Muscle of arm (tissue), 12 donors: ENCODE results near the gene HS6ST1. TPM values are rescaled to one million over a fixed set of nuclear protein-coding genes. Genes with fewer than 3 reads are reported as not detected.

ENCODE experiments used
- DNase-seq: peaks from one replicate; pipeline ENCODE4 v3.0.0-alpha.2; 2013
- polyA plus RNA-seq, 12 donors: library from polyadenylated mRNA; unstranded; fragments of 120-200 nt; gene quantifications; one replicate each; pipeline ENCODE4 v1.2.1, GENCODE V29; 2013; ENCODE audit not compliant: insufficient read length in 12 of 12

The HS6ST1 gene
- polyA plus RNA-seq, 12 donors = 19.2 to 51.3 (median 25.5) TPM; not detected in 1

DNA sequence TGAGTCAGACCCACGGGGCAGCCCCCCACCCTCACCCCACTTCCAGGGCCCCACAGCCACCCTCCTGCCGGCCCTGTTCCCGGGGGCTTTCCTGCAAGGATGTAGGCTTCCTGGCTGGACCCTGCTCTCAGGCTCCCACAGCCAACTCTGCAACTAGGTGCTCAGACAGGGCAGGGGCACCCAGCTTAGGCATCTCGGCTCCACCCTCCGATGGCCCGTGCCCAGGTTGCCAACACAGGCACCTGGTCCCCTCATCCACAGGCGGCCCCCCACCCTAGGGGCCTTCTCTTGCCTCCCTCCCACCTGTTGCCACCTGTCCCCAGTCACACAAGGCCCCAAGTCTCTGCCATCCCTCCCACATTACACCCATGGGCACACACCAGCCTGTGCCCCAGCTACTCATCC, 34.6 kb downstream of the HS6ST1 start:
- no peak for DNase-seq

DNA sequence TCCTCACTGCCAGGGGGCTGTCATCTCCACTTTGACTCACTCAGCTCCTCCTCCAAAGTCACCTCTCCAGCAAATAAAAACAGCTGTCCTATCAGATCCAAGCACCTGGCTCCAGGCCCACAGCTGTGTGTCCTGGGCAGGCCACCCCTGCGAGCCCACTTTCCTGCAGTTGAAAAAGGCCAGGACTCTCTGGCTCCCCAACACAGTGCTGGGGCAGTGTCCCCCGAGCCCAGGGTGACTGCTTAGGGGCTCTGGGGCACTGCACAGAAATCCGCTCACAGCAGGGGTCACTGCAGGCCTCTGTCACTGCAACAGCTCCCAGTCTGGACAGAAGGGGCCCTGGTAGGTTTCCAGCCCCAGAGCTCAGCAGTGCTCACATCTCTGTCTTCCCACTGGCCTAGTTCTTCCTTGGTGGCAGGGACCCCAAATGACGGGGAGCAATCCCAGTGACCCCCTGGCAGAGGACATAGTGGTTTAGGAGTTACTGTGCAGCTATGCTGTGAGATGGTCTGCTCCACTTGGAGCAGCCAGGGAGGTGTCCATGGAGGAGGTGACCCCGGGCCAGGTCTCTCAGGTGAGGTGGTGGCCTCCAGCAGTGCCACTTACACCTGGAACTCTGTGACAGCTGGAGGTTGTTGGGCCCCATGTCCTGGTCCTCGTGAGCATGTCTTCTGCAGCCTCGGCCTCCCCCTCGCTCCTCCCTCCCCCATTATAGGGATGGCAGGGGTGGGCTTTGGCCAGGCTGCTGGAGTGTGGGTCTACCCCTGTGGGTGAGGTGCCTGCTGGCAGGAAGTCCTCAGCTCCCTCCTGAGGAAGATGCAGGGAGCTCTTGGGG, 35.5 kb downstream of the HS6ST1 start:
- no peak for DNase-seq

DNA sequence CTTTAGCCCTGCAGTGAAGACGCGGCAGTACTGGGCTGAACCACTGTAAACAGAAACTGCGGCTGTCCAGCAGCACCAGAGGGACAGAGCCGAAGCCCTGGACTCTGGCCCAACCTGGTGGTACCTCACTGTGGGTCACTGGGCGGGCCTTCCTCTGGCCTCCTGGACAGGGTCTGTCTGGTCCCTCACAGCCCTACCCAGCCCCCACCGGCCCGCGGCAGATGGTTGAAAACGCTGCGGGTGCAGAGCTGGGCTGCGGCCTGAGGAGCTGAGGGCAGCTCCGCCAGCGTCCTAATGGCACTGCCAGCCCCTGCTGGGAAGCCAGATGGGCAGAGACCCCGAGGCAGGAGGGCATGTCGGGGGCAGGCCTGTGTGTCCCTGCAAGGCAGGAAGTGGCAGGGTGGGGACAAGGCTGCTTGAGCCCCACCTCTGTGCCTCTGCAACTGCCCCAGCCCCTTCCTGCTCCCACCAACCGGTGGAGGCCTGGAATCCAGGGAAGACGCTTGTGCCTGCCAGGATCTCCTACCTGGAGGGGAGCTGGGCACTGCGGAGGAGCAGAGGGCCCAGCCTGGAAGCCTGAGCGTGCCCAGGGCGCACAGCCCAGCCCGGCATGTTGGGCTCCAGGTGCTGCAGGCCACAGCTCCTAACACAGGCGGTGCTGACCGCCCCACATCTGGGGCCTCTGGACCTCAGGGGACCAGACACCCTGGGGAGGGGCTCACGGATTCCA, 36.3 kb downstream of the HS6ST1 start:
- DNase-seq = no peak

DNA sequence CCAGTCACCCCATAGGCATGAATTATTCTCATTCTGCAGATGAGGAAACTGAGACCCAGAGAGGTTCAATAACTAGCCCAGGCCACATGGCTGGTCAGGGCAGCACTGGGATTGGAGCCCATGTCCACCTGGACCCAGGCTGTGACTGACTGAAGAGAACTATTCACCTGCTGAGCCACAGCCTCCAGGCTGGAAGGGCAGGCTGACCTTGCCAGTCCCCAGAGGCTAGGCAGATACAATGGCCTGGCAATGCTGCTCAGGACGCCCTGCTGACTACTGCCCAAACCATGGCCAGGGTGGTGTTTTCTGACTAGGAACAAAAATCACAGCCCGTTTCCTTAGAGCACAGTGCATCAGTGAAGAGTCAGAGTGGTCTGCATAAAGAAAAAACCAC, 36.8 kb downstream of the HS6ST1 start:
- DNase-seq = no peak

DNA sequence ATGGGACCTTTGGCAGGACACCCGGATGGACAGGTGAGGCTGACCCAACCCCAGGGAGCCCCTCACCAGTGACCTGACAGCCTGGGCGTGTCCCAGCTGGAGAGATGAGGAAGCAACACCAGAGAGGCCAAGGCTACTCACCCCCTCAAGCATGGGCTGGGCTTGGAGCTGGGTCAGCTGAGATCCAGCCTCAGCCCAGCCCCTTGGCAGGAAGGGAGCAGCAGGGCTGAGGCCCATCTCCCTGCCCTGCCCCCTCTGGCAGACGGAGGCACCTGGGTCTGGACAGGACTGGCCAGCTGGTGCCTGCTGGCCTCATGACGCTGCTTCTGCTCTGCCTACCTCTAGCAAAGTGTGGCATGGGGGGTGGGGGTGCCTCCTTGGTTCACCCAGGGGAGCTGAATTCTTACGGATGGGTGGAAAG, 37.8 kb downstream of the HS6ST1 start:
- DNase-seq = no peak

DNA sequence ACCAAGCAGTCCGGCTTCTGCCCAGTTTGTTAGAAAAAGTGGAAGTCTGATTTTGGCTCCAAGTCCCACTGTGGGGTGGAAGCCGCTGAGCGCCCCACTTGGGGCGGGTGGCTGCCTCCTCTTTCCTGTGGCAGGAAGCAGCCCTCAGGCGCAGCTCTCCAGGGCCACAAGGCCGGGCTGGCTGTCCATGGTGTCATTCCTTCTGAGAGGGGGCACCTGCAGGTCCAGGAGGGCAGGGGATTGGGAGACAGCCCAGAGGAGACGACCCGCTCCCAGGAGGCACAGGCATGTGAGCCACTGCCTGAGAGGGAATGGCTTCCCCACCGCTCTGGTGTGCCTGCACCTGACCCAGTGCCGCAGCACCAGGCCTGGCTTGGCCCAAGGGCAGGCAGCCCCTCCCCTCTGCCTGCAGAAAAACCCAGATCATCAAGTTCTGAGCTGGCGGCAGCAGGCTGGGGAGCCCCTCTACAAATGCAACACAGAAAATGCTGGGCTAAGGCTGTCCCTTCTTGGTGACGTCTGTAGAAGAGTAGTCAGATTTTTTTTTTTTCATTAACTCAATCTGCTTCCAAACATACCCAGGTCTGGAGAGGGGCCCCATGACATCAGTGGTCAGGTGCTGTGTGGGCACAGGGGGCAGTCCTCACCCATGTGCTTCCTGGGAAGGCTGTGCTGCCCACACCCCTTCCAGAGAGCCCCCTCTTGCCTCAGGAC, 38.4 kb downstream of the HS6ST1 start:
- no peak for DNase-seq

DNA sequence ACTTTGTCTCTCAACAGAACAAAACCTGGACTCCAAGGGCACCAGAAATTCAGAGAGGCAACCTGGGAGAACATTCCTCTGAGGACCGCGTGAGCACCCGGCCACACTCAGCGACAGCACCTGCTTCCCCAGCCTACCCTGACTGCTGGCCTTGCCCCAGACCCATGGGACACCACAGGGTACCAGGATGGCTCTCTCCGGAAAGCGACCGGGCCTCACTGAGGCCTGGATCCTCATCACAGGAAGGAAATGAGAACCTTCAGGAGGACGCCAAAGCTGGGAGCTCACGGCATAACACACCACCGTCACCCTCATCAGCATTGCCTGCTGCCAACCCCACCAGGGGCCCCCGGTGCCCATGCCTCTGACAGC, 38.9 kb downstream of the HS6ST1 start:
- no peak for DNase-seq

DNA sequence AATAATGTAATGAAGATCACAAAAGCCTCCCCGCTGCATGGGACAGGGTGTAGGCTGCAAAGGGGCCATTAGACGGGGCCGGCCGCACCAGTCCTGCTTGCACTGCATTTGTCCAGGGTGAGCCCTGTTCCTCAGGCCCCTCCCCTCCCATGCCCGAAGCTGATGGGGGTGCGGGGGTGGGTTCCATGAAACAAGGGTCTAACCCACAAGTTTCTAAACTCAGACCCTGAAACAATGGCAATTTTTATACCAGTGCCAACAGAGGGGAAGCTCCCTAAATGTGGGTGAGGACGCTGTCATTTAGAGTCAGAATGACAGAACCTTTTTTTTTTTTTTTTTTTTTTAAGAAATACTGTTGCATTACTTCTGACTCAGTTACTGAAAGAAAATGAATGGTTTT, 39.7 kb downstream of the HS6ST1 start:
- no peak for DNase-seq

DNA sequence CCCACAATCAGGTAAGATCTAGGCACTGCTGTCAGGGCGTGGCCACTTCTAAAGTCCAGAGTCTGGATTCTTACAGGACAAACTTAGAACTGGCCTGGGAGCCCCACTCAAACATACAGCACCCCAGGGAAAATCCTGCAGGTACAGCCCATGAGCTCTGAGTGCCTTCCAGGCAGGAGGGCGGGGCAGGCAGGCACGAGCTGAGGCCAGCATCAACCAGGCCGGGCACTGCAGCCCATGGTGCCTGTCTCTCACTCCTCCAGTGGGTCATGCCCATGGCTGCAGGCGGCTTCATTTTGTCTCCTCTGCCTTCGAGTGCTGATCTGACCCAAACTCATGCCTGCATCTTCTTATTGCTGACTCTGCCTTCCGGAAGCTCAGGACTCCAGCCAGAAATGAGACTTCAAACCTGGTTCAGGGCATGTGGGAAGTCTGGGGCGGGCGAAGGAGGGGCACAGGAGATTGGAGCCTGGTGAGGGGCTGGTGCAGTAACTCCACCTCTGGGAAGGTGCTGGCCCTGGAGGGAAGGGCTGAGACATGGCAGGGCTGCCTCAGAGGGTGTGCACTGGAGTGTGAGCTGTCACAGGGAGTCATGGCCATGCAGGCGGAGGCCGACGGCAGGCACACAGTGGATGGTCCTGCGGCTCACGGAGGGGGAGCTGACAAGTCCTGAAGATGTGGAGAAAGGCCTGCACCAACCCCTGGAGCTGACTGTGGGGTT, 40.5 kb downstream of the HS6ST1 start:
- DNase-seq = no peak

DNA sequence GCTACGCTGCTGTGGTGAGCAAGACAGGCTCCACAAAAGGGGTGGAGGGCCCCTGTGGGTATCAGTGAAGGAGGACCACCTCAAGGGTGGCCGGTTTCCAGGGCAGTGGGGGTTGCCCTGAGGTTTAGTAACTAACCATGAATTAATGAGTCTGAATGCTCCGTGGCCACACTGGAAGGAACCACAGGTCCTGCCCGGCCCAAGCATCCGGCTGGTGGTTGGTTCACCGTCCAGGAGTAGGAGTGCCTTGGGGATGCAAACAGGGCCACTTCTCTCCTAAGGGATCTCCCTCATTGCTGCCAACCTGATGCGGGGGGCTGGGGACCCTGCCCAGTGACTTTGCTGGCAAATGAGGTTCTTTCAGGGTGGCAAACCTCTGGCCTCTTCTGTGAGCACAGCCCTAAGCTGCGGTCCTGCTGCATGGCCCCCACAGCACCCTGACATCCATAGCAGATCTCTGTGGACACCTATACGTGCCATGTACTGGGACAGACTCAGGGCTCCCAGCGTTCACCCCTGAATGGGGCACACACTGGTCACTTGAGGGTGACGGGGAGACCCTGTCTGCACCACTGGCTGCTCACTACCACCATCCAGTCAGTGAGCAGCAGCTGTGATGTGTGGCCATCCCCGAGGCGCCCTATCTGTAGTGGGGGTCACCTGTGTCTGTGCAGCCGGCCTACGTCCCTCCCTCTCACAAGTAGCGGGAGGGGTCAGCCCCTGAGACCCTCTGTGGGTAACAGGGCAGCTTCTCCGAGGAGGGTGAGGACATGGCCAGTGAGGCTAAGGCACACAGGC, 41.6 kb downstream of the HS6ST1 start:
- DNase-seq = no peak

DNA sequence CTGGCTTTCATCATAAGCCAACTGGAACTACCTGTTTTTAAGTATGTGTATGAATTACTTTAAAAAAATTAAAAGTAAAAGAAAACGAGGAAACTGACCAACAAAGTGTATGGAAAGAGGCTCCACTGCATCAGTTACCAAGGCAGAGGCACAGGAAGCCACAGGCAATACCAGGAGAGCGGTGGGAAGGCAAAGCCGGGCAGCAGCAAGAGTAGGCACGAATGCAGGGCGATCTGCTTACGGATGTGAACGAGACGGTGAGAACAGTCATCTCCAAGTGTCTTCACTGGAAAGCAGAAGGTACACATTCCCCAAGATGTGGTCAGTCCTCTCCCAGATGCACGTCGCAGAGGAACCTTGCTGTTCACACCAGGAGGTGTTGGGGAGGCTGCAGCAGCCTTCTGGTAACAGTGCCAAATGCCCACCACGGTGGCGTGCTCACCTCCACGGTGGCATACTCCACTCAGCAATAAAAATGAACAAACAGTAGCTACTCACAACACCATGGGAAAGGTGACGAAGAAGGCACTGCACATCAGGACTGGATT, 43.1 kb downstream of the HS6ST1 start:
- no peak for DNase-seq

DNA sequence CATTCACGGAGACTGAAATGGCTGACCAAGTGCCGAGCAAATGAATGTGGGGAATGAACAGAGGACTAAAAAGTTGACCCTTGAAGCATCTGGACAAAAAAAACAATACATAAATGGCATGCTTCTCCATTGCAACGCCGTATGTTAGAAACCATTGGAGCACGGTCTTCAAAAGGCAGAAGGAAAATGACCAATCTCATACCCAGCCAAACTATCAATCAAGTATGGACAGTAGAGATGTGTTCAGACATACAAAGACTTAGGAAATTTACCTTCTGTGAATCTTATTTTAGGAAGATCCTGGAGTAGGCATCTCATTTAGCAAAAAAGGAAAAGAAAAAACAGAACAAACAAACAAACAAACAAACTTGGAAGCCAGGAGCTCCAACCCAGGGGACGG, 44.5 kb downstream of the HS6ST1 start:
- no peak for DNase-seq

DNA sequence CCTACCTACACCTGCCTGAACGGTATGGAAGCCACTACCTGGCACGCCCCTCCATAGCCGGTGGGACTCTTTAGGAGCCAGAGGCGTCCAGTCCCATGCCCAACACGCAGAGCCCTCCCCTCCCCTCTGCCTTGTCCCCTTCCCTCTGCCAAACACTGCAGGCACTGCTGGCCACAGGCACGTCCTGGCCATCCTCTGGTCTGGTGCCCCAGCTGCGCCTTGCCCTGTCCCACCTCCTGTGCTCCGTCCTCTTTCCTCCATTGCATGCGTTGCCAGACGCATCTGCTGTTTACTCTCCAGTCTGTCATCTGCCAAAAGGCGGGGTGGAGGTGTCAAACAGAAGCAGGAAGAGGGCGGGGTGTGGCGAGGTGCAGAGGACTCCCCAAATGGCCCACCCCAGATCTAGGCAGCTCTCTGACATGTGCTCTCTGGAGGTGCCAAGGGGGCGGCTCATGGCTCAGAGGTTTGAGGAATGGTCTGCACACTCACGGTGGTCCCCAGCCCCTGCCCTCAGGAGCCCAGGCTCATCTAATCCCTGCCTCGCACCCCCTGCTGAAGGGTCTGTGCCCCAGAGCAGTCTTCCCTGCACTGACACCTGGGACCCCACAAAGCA, 45.1 kb downstream of the HS6ST1 start:
- DNase-seq = no peak

DNA sequence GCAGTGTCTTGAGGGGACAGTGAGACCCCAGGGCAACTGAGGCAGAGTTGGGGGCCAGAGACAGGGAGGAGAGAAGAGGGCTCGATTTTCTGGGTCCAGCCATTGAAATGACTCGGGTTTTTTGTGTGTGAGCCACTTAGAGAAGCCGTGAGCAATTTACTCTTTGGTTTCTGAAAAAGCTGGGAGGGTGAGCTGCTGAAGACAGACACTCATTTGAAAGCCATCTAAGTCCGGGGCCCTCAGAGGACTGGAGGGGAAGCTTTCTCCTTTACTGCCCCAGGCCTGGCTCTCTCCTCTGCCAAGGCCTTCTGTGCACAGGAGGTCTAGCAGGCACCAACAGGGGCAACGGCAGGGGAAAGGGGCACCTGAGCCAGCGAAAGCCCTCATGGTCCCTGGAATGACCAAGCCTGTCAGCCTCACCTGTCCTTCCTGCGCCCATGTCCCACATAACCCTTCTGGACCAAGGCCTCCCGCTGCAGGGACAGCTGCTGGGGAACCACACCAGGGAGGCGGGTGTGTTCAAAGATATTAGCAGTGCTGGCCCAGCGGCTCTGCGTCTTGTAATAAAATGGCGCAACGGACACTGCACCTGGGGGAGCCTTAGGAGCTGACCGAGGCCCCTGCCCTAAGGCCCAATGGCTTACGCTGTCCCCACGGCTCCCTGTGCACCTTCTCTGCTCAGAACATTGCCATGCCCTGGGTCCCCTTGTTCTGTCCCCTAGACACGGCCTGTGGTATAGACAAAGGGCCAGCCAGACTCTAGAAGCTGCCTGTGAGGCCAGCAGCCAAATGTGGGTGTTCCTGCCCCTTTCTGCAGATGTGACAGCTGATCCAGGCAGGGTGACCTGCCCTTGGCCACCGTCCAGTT, 45.8 kb downstream of the HS6ST1 start:
- no peak for DNase-seq

DNA sequence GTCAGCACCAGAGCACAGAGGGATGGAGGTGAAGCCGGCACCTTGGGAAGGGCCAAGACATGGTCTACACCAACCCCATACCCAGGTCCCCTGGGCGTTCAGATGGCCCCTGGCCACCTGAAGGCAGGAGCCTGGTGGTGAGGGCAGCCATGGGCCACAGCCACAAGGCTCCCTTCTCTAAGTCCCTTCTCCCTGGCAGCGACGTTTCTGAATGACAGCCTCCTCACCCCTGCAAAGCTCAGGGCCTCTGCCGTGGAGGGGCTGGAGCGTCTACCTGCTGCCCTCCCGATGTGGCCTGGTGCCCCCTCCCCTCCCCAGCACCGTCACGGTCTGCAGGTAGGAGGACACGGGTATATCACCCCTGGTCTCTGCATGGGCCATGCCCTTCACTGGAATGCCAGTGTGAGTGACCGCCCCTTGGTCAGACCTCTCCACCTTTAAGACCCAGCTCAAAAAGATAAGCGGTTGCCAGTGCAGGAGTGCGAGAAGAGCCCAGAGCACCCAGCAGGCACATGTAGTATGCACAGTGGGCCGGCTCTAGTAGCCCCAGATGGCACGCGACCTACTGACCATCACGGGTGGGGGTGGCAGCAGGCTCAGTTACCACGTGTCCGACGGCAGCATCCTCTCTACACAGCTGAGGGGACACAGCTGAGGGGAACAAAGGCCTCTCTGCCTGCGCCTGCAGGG, 46.6 kb downstream of the HS6ST1 start:
- no peak for DNase-seq

DNA sequence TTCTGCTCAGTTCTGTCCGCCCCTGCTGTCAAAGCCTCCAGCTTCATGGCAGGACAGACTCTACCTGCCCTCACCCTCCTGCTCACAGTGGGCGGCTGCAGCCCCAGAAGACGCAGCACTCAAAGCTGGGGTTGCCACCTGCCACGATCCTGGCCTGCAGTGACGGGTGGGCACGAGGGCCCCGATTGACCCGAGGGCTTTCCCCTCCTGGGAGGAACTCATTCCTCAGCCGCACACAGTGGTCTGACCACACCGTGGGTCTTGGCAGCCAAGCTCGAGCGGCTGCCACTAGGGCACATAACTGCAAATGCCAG, 47.1 kb downstream of the HS6ST1 start:
- DNase-seq = no peak

DNA sequence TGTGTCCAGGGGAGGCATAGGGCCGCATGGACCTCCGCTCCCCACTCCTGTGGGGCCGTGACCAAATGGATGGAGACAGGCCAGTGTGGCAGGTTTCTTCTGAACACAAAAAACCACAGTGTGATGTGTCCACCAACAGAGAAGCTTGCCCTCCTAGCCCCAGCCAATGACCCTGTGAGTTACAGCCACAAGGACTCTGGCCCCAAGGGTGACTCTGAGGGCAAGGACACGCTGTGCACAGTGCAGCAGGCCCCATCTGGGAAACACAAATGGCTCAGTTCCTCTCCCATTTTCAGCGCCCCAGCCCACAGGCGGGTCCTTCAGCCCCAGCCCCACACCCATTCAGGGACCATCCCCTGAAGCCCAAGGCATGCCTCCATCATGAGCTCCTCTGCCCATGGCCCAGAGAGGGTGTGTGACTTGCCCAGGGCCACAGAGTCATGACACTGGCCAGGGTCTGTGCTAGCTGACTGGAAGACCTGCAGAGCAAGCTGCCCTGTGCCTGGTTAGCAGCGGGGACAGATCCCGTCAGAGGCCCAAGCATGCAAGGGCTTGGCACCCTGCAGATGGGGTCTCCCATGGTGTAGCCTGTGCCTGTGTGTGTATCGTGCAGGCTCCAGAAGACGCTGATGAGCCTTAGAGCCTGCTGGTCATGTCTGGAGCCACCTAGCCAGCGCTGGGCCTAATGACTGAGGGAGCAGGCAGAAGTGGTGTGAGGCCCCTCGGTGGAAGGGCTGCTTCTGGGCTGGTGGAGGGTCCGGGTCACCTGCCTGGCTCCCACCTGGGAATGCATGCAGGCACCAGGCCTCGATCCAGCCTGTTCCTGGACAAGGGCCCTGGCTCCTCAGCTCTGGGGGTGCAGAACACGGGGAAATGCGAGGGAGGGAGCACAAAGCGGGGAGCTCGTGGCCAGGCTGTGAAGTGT, 47.7 kb downstream of the HS6ST1 start:
- no peak for DNase-seq
